Measurements from ENCODE around the gene ZNF385B.

DNA sequence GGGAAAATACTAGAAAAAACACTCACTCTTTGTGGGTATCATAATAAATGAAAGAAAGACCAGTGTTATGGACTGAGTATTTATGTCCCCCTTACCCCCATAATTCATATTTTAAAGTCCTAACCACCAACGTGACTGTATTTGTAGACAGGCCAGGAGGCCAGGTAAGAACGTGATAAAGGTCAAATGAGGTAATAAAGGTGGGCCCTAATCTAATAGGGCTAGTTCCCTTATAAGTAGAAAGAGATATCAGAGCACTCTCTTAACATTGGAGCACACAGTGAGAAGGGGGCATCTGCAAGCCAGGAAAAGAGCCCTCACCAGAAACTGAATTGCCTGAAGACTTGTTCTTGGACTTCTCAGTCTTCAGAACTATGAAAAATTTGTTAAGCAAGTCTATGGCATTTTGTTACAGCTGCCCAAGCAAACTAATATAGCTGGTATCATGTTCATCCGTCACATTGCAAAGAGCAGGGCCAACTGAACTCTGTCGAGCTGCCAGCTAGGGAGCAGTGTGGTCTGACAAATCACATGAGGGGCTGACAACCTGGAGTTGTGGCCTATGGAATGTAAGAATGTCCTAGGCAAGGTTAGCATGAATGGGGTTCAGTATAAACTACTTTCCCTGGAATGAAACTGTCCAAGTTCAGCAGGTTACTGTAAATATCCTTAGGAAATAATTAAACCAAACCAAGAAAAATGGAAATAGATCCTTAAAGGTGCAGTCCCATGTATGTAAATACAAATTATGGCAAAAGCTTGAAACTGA, 280.9 kb downstream of the ZNF385B start:
- TF ChIP-seq CTCF (IDR thresholded peaks at IDR 0.05; ENCODE audit: low read depth, low read length) = no peak
- TF ChIP-seq EZH2phosphoT487 (IDR thresholded peaks at IDR 0.05; ENCODE audit: low read depth) = no peak
